Measurements from ENCODE around the gene PHKB.
"Not testable (repeated sequence)": the region's sequence is repeated elsewhere in the genome, so short reads cannot be mapped to it uniquely, and the experiment has no call there.

The PHKB gene

DNA sequence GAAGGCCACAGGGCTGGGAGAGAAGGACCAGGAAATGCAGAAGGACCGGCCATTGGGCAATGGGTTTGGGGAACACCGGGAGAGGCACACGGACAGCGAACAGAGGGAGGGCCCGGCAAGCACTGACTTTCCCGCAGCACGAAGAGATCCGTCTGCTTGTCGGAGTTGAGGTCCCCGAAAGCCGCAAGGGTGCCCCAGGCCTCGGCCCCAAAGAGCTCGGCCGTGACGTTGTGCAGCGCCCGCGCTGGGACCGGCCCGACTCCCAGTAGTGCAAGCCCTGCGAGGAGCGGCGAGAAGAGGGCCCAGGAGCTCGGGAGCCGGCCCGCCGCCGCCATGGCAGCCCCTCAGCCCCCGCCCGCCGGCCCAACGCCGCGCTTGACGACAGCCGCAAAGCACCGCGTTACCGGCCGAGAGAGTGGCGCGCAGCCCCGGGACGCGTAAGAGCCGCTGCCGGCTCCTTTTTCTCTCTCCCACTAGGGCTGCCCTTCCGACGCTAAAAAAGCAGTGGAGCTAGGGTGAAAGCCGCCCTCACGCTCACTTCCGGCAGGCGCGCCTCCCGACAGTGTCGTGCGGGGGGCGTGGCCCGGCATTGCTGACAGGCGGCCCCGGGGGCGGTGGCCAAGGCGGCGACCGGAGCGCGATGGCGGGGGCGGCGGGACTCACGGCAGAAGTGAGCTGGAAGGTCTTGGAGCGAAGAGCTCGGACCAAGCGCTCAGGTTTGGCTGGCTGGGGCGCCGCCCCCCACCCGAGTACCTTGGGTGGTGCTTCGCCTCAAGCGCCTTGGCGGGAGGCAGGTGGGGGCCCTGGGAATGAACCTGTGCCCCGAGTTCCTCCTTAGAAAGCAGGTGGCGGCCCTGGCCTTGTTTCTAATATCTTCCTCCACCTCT is at the start of gene PHKB, which contains the start of gene ITFG1:
PHKB (plus strand) TSS at position 621 of the 887 bp plus-strand sequence; CDS start at position 641, 20 bp downstream.
ITFG1 (minus strand) TSS at position 353 of the 887 bp plus-strand sequence; CDS start at position 335, 18 bp downstream.
- TF ChIP-seq, protein P1, sequence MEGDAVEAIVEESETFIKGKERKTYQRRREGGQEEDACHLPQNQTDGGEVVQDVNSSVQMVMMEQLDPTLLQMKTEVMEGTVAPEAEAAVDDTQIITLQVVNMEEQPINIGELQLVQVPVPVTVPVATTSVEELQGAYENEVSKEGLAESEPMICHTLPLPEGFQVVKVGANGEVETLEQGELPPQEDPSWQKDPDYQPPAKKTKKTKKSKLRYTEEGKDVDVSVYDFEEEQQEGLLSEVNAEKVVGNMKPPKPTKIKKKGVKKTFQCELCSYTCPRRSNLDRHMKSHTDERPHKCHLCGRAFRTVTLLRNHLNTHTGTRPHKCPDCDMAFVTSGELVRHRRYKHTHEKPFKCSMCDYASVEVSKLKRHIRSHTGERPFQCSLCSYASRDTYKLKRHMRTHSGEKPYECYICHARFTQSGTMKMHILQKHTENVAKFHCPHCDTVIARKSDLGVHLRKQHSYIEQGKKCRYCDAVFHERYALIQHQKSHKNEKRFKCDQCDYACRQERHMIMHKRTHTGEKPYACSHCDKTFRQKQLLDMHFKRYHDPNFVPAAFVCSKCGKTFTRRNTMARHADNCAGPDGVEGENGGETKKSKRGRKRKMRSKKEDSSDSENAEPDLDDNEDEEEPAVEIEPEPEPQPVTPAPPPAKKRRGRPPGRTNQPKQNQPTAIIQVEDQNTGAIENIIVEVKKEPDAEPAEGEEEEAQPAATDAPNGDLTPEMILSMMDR (IDR thresholded peaks at IDR 0.05; ENCODE audit: extremely low read depth, insufficient read depth, missing control alignments), result no peak
- peak; percentile 93 for DNase-seq (ENCODE audit: low spot score)
- in situ Hi-C loops (cut with MboI; ENCODE audit: low pct_unique_long_range_greater_than_20kb, low sequenced_read_pairs, unreplicated experiment), result no loop called here

DNA sequence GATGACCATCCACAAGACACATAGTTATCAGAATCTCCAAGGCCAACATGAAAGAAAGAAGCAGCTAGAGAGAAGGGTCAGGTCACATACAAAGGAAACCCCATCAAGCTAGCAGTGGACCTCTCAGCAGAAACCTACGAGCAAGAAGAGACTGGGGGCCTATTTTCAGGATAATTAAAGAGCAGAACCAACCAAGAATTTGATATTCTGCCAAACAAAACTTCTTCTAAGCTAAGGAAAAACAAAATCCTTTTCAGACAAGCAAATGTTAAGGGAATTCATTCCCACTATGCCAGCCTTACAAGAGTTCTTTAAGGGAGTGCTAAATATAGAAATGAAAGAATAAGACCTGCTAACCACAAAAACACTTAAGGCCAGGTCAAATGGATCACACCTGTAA is 48.1 kb upstream of the PHKB start:
- DNase-seq (ENCODE audit: low spot score), result no peak
- TF ChIP-seq, protein P1 (IDR thresholded peaks at IDR 0.05; ENCODE audit: extremely low read depth, insufficient read depth, missing control alignments), result no peak
- in situ Hi-C loops (cut with MboI; ENCODE audit: low pct_unique_long_range_greater_than_20kb, low sequenced_read_pairs, unreplicated experiment), result no loop called here

DNA sequence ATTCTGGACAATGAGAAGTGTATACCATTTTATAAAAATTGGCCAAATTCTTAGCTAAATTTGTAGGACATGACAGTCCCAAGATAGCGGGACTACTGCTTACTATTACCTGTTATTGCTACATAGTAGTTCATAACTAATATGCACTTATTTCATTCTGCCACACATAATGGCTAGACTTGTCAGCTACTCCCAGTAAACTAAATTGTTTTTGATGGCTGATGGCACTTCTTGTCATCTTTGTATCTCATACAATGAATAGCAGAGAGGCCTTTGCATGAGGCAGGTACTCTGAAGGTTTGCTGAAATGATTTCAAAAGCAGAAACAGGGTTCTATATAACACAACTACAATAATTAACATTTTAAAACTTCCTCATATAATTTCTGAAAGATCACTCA is 44.3 kb upstream of the PHKB start:
- in situ Hi-C loops (cut with MboI; ENCODE audit: low pct_unique_long_range_greater_than_20kb, low sequenced_read_pairs, unreplicated experiment), result no loop called here
- DNase-seq (ENCODE audit: low spot score), result no peak
- TF ChIP-seq, protein P1 (IDR thresholded peaks at IDR 0.05; ENCODE audit: extremely low read depth, insufficient read depth, missing control alignments), result no peak

DNA sequence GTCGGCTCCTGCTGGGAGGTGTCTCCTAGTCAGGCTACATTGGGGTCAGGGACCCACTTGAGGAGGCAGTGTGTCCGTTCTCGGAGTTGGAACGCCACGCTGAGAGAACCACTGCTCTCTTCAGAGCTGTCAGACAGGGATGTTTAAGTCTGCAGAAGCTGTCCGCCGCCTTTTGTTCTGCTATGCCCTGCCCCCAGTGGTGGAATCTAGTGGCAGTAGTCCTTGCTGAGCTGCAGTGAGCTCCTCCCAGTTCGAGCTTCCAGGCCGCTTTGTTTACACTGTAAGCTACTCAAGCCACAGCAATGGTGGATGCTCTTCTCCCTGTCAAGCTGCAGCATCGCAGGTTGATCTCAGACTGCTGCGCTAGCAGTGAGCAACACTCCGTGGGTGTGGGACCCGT is 36.3 kb upstream of the PHKB start:
- in situ Hi-C loops (cut with MboI; ENCODE audit: low pct_unique_long_range_greater_than_20kb, low sequenced_read_pairs, unreplicated experiment), result no loop called here
- TF ChIP-seq, protein P1 (IDR thresholded peaks at IDR 0.05; ENCODE audit: extremely low read depth, insufficient read depth, missing control alignments), result no peak
- DNase-seq (ENCODE audit: low spot score), result no peak

DNA sequence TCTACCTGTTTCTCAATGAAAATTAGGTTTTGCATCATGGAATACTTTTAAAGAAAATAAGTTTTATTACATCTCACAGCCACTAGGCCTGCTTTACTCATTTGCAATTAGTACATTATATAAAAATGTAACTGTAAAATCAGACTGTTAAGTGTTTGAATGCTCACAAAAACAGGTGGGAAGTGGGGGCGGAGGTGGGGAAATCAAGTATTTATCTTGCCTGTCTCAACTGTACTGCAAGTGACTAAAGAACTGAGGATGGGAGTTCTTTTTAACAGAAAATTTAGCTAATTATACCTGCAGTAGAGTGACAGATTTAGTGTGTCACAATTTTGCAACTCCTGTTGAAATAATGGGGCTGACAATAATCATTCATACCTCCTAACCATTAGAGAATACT is 34.3 kb upstream of the PHKB start:
- TF ChIP-seq, protein P1 (IDR thresholded peaks at IDR 0.05; ENCODE audit: extremely low read depth, insufficient read depth, missing control alignments), result no peak
- in situ Hi-C loops (cut with MboI; ENCODE audit: low pct_unique_long_range_greater_than_20kb, low sequenced_read_pairs, unreplicated experiment), result no loop called here
- DNase-seq (ENCODE audit: low spot score), result no peak

DNA sequence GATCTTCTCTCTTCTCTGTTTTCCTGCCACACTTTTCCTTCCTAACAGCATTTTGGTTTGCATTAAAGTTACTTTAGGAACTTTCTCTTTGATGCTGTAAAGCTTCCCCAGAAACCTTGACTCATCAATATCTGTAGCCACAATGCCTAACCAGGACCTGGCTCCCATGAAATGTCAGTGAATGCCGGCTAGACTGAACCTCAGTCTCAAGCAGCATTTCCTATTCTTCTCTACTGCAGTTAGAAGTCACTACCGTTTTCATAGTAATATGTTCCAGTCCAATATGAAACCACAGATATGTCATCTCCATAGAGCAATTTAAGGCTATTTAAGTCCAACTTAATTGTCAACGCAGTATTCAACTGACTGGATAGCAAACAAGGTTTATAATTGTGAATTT is 29.2 kb upstream of the PHKB start:
- no peak for DNase-seq (ENCODE audit: low spot score)
- in situ Hi-C loops (cut with MboI; ENCODE audit: low pct_unique_long_range_greater_than_20kb, low sequenced_read_pairs, unreplicated experiment), result no loop called here
- TF ChIP-seq, protein P1 (IDR thresholded peaks at IDR 0.05; ENCODE audit: extremely low read depth, insufficient read depth, missing control alignments), result no peak

DNA sequence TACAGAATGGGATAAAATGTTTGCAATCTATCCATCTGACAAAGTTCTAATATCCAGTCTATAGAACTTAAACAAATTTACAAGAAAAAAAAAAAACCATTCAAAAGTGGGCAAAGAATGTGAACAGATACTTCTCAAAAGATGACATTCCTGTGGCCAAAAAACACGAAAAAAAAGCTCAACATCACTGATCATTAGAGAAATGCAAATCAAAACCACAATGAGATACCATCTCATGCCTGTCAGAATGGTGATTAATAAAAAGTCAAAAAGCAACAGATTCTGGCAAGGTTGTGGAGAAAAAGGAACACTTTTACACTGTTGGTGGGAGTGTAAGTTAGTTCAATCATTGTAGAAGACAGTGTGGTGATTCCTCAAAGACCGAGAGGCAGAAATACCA is 26.9 kb upstream of the PHKB start:
- in situ Hi-C loops (cut with MboI; ENCODE audit: low pct_unique_long_range_greater_than_20kb, low sequenced_read_pairs, unreplicated experiment); DNase-seq (ENCODE audit: low spot score): not testable (repeated sequence)

DNA sequence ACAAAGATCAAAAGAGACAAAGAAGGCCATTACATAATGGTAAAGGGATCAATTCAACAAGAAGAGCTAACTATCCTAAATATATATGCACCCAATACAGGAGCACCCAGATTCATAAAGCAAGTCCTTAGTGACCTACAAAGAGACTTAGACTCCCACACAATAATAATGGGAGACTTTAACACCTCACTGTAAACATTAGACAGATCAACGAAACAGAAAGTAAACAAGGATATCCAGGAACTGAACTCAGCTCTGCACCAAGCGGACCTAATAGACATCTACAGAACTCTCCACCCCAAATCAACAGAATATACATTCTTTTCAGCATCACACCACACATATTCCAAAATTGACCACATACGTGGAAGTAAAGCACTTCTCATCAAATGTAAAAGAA is 21.1 kb upstream of the PHKB start:
- in situ Hi-C loops (cut with MboI; ENCODE audit: low pct_unique_long_range_greater_than_20kb, low sequenced_read_pairs, unreplicated experiment); DNase-seq (ENCODE audit: low spot score): not testable (repeated sequence)

DNA sequence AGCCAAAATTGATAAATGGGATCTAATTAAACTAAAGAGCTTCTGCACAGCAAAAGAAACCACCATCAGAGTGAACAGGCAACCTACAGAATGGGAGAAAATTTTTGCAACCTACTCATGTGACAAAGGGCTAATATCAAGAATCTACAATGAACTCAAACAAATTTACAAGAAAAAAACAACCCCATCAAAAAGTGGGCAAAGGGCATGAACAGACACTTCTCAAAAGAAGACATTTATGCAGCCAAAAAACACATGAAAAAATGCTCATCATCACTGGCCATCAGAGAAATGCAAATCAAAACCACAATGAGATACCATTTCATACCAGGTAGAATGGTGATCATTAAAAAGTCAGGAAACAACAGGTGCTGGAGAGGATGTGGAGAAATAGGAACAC is 18.2 kb upstream of the PHKB start:
- DNase-seq (ENCODE audit: low spot score); in situ Hi-C loops (cut with MboI; ENCODE audit: low pct_unique_long_range_greater_than_20kb, low sequenced_read_pairs, unreplicated experiment): not testable (repeated sequence)

Measured in GM13977 (cell line).